Panc1 (cell line): ENCODE data around the gene CCNG2. TPM values are rescaled to one million over a fixed set of nuclear protein-coding genes. Genes with fewer than 3 reads are reported as not detected.

Experiments
- ATAC-seq: fragments of 200-7000 bp; cut with Tn5 transposase; 2 replicates; pipeline ENCODE4 v1.9.1; 2020; ENCODE audit warnings: mild to moderate bottlenecking, moderate library complexity
- BruUV-seq: library from RNA; stranded (reverse); fragments of 400-500 nt; replicated peaks from 2 replicates; lab custom pipeline; 2021; lab: Mats Ljungman, UMichigan
- CTCF ChIA-PET: fragments of 300-600 bp; sonication (Branson Sonifier 250); formaldehyde crosslinking; loops from one replicate; lab custom pipeline; 2022; ENCODE audit warnings: antibody characterized with exemption; lab: Charles Lee
- POLR2A ChIA-PET: fragments of 300-600 bp; sonication (Branson Sonifier 250); formaldehyde crosslinking; loops from one replicate; lab custom pipeline; 2022; ENCODE audit warnings: antibody characterized with exemption; lab: Charles Lee
- DNase-seq: peaks from one replicate; pipeline ENCODE4 v3.0.0-alpha.2; 2010; ENCODE audit warnings: low read depth, low spot score
- H3K27ac ChIP-seq: 2 replicates; pipeline ENCODE4 v1.5.1; 2011; ENCODE audit warnings: mild to moderate bottlenecking, low read length, inconsistent platforms
- H3K27me3 ChIP-seq: fragments of 200-500 bp; sonication (Bioruptor generic); 2 replicates; pipeline ENCODE4 v1.6.0; 2014; ENCODE audit warnings: low read length, inconsistent platforms; ENCODE audit not compliant: control insufficient read depth, insufficient read depth
- H3K36me3 ChIP-seq: fragments of 200-500 bp; sonication (Bioruptor generic); 2 replicates; pipeline ENCODE4 v1.5.1; 2014; ENCODE audit warnings: inconsistent platforms, mild to moderate bottlenecking, low read length, moderate library complexity; ENCODE audit not compliant: control insufficient read depth, insufficient read depth
- H3K4me1 ChIP-seq: 2 replicates; pipeline ENCODE4 v1.5.1; 2011; ENCODE audit warnings: inconsistent platforms, mild to moderate bottlenecking, low read length, moderate library complexity; ENCODE audit not compliant: control insufficient read depth, insufficient read depth
- H3K4me3 ChIP-seq, 2 experiments: 2 replicates each; pipeline ENCODE4 v1.5.1; 2011 to 2012; ENCODE audit warnings: low read depth in 2 of 2, low read length in 2 of 2, mild to moderate bottlenecking in 2 of 2, inconsistent platforms in 1 of 2, moderate library complexity in 1 of 2
- H3K9me3 ChIP-seq: fragments of 200-500 bp; sonication (Bioruptor generic); 2 replicates; pipeline ENCODE4 v1.5.1; 2014; ENCODE audit warnings: low read depth, mild to moderate bottlenecking, inconsistent platforms, low read length, moderate library complexity; ENCODE audit not compliant: control insufficient read depth, insufficient read depth
- POLR2AphosphoS5 ChIP-seq: IDR thresholded peaks from 2 replicates; pipeline ENCODE4 v1.6.1; 2012; ENCODE audit warnings: mild to moderate bottlenecking, low read depth, low read length, moderate library complexity
- REST ChIP-seq, 2 experiments: IDR thresholded peaks; 2 replicates each; pipeline ENCODE4 v1.6.1; 2011 to 2012; ENCODE audit warnings: low read depth in 2 of 2, control low read depth in 1 of 2, low read length in 1 of 2, mild to moderate bottlenecking in 1 of 2, moderate library complexity in 1 of 2; ENCODE audit not compliant: insufficient read depth in 1 of 2
- SIN3A ChIP-seq: IDR thresholded peaks from 2 replicates; pipeline ENCODE4 v1.6.1; 2012; ENCODE audit warnings: low read depth, mild to moderate bottlenecking, low read length, moderate library complexity, borderline replicate concordance; ENCODE audit not compliant: insufficient read depth
- TCF7L2 ChIP-seq: IDR thresholded peaks from 2 replicates; pipeline ENCODE4 v1.6.1; 2011; ENCODE audit warnings: mild to moderate bottlenecking, low read depth, low read length, inconsistent platforms
- in situ Hi-C: cut with HindIII; loops from 2 replicates; pipeline ENCODE4 v1.10.0; 2016; ENCODE audit warnings: low sequenced_read_pairs, low pct_unique_long_range_greater_than_20kb
- intact Hi-C: fragments of 100-400 bp; cut with micrococcal nuclease; formaldehyde crosslinking; loops from one replicate; pipeline ENCODE4 v1.10.0; 2022; ENCODE audit not compliant: unreplicated experiment
- total RNA-seq: library from RNA; stranded (reverse); gene quantifications from one replicate; pipeline ENCODE4 v1.2.1, GENCODE V29; 2021; ENCODE audit not compliant: unreplicated experiment
- TF ChIP-seq, protein P1 (sequence below): fragments of 450-650 bp; IDR thresholded peaks from 2 replicates; pipeline ENCODE4 v1.5.1; 2017; ENCODE audit warnings: mild to moderate bottlenecking

The CCNG2 gene
- total RNA-seq, 1 experiment from 2014 or later: 18.4 TPM

DNA sequence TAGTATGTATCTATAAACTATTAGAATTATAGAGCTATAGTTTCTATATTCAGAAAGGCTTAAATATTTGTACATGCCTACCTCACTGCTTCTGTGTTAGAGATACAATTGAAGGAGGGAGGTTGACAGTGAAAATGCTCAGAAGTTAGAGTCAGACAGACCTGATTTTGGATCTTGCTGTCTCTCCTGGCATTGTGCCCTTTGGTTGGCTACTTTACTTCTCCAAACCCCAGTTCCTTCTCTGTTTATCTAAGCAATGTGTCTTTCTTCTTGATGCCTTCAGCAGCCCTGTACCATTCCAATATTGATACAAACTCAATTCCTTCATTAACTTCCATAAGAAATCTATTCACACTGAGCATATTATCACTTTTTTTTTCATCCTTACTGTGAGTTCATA, 28.7 kb downstream of the CCNG2 start:
- ATAC-seq (no peak), DNase-seq (no peak)
- H3K36me3 ChIP-seq: no peaks in the 10 kb centered on the region
- no peaks in the 10 kb centered on the region for H3K4me1 ChIP-seq
- POLR2A ChIA-PET: no interaction called here
- H3K4me3 ChIP-seq: no peak overlapping the region
- no peaks in the 10 kb centered on the region for H3K27me3 ChIP-seq
- no peaks in the 10 kb centered on the region for H3K9me3 ChIP-seq
- TF ChIP-seq TCF7L2 (no peak), SIN3A (no peak), REST (IDR thresholded peaks at IDR 0.05; ENCODE audit: insufficient read depth in 1 of 2, low read depth in 2 of 2, low read length in 1 of 2) (no peak), POLR2AphosphoS5 (no peak)
- TF ChIP-seq, protein P1, sequence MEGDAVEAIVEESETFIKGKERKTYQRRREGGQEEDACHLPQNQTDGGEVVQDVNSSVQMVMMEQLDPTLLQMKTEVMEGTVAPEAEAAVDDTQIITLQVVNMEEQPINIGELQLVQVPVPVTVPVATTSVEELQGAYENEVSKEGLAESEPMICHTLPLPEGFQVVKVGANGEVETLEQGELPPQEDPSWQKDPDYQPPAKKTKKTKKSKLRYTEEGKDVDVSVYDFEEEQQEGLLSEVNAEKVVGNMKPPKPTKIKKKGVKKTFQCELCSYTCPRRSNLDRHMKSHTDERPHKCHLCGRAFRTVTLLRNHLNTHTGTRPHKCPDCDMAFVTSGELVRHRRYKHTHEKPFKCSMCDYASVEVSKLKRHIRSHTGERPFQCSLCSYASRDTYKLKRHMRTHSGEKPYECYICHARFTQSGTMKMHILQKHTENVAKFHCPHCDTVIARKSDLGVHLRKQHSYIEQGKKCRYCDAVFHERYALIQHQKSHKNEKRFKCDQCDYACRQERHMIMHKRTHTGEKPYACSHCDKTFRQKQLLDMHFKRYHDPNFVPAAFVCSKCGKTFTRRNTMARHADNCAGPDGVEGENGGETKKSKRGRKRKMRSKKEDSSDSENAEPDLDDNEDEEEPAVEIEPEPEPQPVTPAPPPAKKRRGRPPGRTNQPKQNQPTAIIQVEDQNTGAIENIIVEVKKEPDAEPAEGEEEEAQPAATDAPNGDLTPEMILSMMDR: no peak
- H3K27ac ChIP-seq: no peak overlapping the region
- intact Hi-C loops: no loop called here
- in situ Hi-C loops: no loop called here
- no TSS peak for BruUV-seq
- CTCF ChIA-PET: interaction anchor here (0.6 kb wide), 1 partner anchor 433 kb away, joined by 4 read pairs; no protein-coding TSS in a partner anchor

GRCh38 chr4:77187322-77187721, 30.3 kb downstream of the CCNG2 start:
- CTCF ChIA-PET: interaction anchor here (0.6 kb wide), 1 partner anchor 92 kb away, joined by 5 read pairs; no protein-coding TSS in a partner anchor
- Histone ChIP-seq H3K36me3 (no peaks in the 10 kb centered on the region), H3K27ac (no peak overlapping the region), H3K27me3 (no peaks in the 10 kb centered on the region), H3K4me1 (no peaks in the 10 kb centered on the region), H3K9me3 (no peaks in the 10 kb centered on the region), H3K4me3 (no peak overlapping the region)
- POLR2A ChIA-PET: no interaction called here
- BruUV-seq: no TSS peak
- intact Hi-C loops (no loop called here), in situ Hi-C loops (no loop called here)
- ATAC-seq: no peak
- DNase-seq: no peak
- no peak for TF ChIP-seq TCF7L2
- TF ChIP-seq, protein P1: no peak
- no peak for TF ChIP-seq POLR2AphosphoS5
- TF ChIP-seq REST (IDR thresholded peaks at IDR 0.05; ENCODE audit: insufficient read depth in 1 of 2, low read depth in 2 of 2, low read length in 1 of 2): no peak
- TF ChIP-seq SIN3A: no peak
